GM10248 (cell line): Measurements from ENCODE around the gene DIP2C.

Experiments
- CTCF ChIA-PET: fragments of 300-600 bp; sonication (Branson Sonifier 250); formaldehyde crosslinking; extraction: SDS; loops from one replicate; lab custom pipeline; 2021; ENCODE audit warnings: antibody characterized with exemption; lab: Yijun Ruan, JAX
- POLR2A ChIA-PET: fragments of 350-650 bp; sonication (Branson Sonifier 250); formaldehyde crosslinking; extraction: SDS; loops from one replicate; lab custom pipeline; 2020; ENCODE audit warnings: antibody characterized with exemption; lab: Yijun Ruan, JAX
- DNase-seq: peaks from one replicate; pipeline ENCODE4 v3.0.0; 2012; ENCODE audit errors: extremely low spot score
- TF ChIP-seq, protein P1 (sequence below): IDR thresholded peaks from 2 replicates; pipeline ENCODE4 v1.5.1; 2012; ENCODE audit warnings: mild to moderate bottlenecking, low read depth; ENCODE audit errors: extremely low read depth, missing control alignments, control extremely low read depth

Gene DIP2C

GRCh38 chr10:552679-553078 lies 136.8 kb downstream of the DIP2C start:
- ChIA-PET CTCF (interaction anchor here (1.0 kb wide), 1 partner anchor 38 kb away, joined by 3 read pairs; no protein-coding TSS in a partner anchor), POLR2A (no interaction called here)
- TF ChIP-seq, protein P1, sequence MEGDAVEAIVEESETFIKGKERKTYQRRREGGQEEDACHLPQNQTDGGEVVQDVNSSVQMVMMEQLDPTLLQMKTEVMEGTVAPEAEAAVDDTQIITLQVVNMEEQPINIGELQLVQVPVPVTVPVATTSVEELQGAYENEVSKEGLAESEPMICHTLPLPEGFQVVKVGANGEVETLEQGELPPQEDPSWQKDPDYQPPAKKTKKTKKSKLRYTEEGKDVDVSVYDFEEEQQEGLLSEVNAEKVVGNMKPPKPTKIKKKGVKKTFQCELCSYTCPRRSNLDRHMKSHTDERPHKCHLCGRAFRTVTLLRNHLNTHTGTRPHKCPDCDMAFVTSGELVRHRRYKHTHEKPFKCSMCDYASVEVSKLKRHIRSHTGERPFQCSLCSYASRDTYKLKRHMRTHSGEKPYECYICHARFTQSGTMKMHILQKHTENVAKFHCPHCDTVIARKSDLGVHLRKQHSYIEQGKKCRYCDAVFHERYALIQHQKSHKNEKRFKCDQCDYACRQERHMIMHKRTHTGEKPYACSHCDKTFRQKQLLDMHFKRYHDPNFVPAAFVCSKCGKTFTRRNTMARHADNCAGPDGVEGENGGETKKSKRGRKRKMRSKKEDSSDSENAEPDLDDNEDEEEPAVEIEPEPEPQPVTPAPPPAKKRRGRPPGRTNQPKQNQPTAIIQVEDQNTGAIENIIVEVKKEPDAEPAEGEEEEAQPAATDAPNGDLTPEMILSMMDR = no peak
- DNase-seq = no peak

GRCh38 chr10:551373-552252 lies 137.9 kb downstream of the DIP2C start:
- TF ChIP-seq, protein P1 = no peak
- ChIA-PET CTCF (interaction anchor here (0.9 kb wide), 1 partner anchor 11 kb away, joined by 3 read pairs; no protein-coding TSS in a partner anchor), POLR2A (no interaction called here)
- DNase-seq = no peak

DNA sequence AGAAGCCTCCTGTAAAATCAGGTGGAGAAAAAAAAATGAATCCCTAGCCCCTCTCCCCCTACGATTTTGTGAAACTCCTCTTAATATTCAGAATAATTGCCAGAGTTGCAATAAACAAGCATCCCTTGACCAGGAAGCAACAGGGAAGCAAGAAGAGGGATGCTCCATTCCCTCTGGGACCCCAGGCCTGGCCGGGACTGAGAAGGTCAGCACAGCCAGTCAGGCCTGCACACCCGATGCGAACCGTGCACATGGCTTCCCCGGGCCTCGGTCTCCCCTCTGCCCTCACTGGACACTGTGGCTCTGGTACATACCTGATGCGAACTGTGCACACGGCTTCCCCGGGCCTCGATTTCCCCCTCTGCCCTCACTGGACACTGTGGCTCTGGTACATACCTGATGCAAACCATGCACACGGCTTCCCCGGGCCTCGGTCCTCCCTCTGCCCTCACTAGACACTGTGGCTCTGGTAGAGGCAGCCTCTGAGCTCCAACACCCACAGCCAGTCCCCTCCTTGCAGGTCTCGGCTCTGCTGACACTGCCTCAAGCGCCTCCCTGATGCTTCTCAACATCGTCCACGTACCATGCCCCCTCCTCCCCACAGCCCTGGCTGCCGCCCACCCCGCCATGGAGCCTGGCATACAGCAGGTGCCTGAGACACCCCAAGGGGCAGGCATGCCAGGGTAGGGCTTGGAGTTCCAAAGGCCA lies 138.6 kb downstream of the DIP2C start:
- CTCF ChIA-PET = interaction anchor here (0.9 to 1.2 kb wide), 2 partner anchors 11 to 12 kb away, joined by 3 read pairs; no protein-coding TSS in a partner anchor
- TF ChIP-seq, protein P1 = no peak
- POLR2A ChIA-PET = no interaction called here
- DNase-seq = no peak

DNA sequence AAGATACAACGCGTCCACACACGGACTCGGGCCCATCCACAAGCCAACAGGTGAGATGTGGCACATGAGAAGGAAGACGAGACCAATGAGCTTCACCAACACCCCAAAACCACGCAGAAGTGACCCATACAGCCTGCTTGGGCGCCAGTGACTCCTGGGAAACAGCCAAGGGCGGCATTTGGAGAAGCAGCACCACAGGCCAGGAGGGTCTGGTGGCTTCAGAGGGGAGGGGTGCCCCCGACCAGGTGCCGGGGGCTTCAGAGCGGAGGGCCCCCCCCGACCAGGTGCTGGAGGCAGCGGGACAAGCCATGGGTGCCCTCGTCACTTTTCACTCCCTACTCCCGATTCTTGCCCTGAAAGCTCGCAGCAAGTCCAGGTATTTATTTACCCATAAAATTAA lies 140.1 kb downstream of the DIP2C start:
- ChIA-PET CTCF (interaction anchor here (1.2 kb wide), 1 partner anchor 12 kb away, joined by 3 read pairs; no protein-coding TSS in a partner anchor), POLR2A (no interaction called here)
- TF ChIP-seq, protein P1 = no peak
- DNase-seq = no peak

DNA sequence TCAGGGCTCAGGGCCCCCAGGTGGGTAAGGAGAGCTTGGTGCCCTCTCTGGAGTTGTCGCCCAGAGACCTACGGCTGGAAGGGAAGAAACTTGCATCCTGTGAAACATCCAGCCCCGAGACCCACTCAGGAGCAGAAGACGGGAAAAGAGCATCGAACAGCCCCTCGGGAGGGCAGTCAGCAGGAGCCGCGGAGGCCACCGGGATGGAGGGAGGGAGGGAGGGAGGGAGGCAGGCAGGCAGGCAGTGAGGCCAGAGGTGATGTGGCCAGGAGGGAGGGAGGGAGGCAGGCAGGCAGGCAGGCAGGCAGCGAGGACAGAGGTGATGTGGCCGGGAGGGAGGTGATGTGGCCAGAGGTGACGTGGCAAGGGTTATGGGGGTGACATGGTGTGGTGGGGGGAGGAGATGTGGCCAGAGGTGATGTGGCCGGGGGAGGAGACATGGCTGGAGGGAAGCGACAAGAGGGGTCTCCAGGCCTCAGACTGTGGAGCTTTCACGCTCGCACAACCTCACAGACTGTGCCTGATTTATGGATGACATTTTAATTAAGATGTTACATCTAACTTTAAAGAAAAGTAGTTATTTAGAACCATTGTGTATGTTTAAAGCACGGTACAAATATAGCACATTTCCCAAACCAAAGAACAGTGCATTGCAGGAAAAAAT lies 141.1 kb downstream of the DIP2C start:
- no peak for DNase-seq
- CTCF ChIA-PET = no interaction called here
- POLR2A ChIA-PET = no interaction called here
- TF ChIP-seq, protein P1 = no peak

DNA sequence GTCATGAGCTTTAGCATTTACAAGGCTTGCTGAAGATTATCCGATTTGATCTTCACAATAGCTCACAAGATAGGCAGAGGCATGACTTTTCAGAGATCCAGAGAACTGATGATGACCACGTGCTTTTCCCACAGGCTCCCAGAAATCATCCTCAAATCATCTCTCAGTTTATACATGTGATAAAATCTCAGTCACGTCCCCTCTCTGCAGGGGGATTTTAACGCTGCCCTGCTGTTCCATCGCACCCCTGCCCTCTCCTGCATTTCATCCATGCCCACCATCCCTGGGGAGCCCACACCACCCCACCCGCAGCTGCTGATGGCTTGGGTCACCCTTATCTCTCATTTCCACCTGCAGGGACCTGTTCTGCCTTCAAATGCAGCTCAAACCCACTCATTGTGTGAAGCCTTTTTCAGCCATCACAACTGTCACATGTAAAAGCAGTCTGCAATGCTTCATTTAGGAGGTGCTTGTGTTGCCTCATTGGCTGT lies 141.8 kb downstream of the DIP2C start:
- no peak for DNase-seq

More for the DNA sequence above, 141.8 kb downstream of the DIP2C start:
- ChIA-PET CTCF (interaction anchor here (1.1 to 1.3 kb wide), 2 partner anchors 12 to 52 kb away, joined by 3 read pairs; no protein-coding TSS in a partner anchor), POLR2A (no interaction called here)
- TF ChIP-seq, protein P1 = no peak
